Ovary (tissue), 9 donors: Measurements from ENCODE around the gene B4GALNT4. TPM values are rescaled to one million over a fixed set of nuclear protein-coding genes. Genes with fewer than 3 reads are reported as not detected.
A peak's percentile ranks its signal among the peaks of the same experiment; 100 is the strongest.
"Not testable (repeated sequence)": the region's sequence is repeated elsewhere in the genome, so short reads cannot be mapped to it uniquely, and the experiment has no call there.

Experiments
- DNase-seq, 5 donors: peaks; one replicate each; pipeline ENCODE4 v3.0.0-alpha.2; 2019 to 2020
- H3K27ac ChIP-seq, 2 donors: fragments of 200-600 bp; one replicate each; pipeline versions ENCODE4 v1.5.1 to v1.8.0; 2019 to 2022
- H3K27me3 ChIP-seq: fragments of 200-600 bp; one replicate; pipeline ENCODE4 v1.8.0; 2022
- H3K36me3 ChIP-seq: fragments of 200-600 bp; sonication (generic); one replicate; pipeline ENCODE4 v1.5.1; 2019
- H3K4me1 ChIP-seq: one replicate; pipeline ENCODE4 v1.8.1; 2013; ENCODE audit warnings: mild to moderate bottlenecking, moderate library complexity; ENCODE audit not compliant: insufficient read depth
- H3K4me3 ChIP-seq: fragments of 200-600 bp; sonication (generic); one replicate; pipeline ENCODE4 v1.5.1; 2017
- H3K9me3 ChIP-seq, 2 donors: fragments of 200-600 bp in 1 of 2; sonication (generic) in 1 of 2; one replicate each; pipeline versions ENCODE4 v1.5.1 to v1.8.1; 2013 to 2019; ENCODE audit warnings: mild to moderate bottlenecking in 1 of 2, moderate library complexity in 1 of 2
- EP300 ChIP-seq: sonication (generic); formaldehyde crosslinking; IDR thresholded peaks from one replicate; pipeline ENCODE4 v1.6.1; 2017; ENCODE audit warnings: antibody characterized with exemption
- POLR2A ChIP-seq: fragments of 450-650 bp; IDR thresholded peaks from one replicate; pipeline ENCODE4 v1.6.1; 2017; ENCODE audit warnings: antibody characterized with exemption, mild to moderate bottlenecking, moderate library complexity
- WGBS, 3 donors: extraction: QIAGEN DNeasy Blood & Tissue Kit in 1 of 3; methylation state at CpG; one replicate each; pipeline versions ENCODE4 v1.1.5 to v1.1.7; 2013 to 2017; 5-methylcytosine and 5-hydroxymethylcytosine counted together
- intact Hi-C, 4 donors: fragments of 100-400 bp; cut with DNase I; formaldehyde crosslinking; loops; one replicate each; pipeline versions ENCODE4 v1.11.0 to v1.15.1; 2022 to 2023
- polyA plus RNA-seq, 2 donors: library from polyadenylated mRNA; stranded (reverse); fragments of 200-250 nt in 1 of 2; fragments of 350-450 nt in 1 of 2; fragmentation: Illumina TruSeq in 1 of 2; extraction: RNeasy Lipid Tissue Mini Kit (QIAGEN cat#74804) in 1 of 2; gene quantifications; one replicate each; pipeline ENCODE4 v1.2.3, GENCODE V29; 2013 to 2014
- total RNA-seq, 7 donors: library from RNA; depleted of rRNA in 2 of 7; stranded (reverse); fragments of >200 nt in 2 of 7; fragmentation: NEBNext Ultra II Directional in 3 of 7; extraction: Animal tissue kit (Norgen Biotek cat#: 25700) in 3 of 7; gene quantifications; one replicate each; pipeline versions ENCODE4 v1.1.0 to v1.2.4, GENCODE V29; 2016 to 2023
- TF ChIP-seq, protein P1 (sequence below), 3 donors: fragments of 450-650 bp in 2 of 3; fragments of 200-600 bp in 1 of 3; IDR thresholded peaks; one replicate each; pipeline versions ENCODE4 v1.5.1 to v1.8.0; 2016 to 2022; ENCODE audit warnings: antibody characterized with exemption in 3 of 3, mild to moderate bottlenecking in 1 of 3
- donor health status: DM: no; HTN: no; CAD: no; lungs with moderate emphysema.
- donor health status: DM: no; HTN: no; CAD: no.
- donor health status: Bipolar disorder and iron deficiency.
- donor health status: DM: yes; HTN: yes; CAD: no.
- donor health status: DM: no; HTN: no; CAD: no.
- donor health status: DM: yes; HTN: yes; CAD: no.

B4GALNT4 gene
- total and polyA plus RNA-seq, 9 donors, result 1.3 to 90.3 (median 52.5) TPM

DNA sequence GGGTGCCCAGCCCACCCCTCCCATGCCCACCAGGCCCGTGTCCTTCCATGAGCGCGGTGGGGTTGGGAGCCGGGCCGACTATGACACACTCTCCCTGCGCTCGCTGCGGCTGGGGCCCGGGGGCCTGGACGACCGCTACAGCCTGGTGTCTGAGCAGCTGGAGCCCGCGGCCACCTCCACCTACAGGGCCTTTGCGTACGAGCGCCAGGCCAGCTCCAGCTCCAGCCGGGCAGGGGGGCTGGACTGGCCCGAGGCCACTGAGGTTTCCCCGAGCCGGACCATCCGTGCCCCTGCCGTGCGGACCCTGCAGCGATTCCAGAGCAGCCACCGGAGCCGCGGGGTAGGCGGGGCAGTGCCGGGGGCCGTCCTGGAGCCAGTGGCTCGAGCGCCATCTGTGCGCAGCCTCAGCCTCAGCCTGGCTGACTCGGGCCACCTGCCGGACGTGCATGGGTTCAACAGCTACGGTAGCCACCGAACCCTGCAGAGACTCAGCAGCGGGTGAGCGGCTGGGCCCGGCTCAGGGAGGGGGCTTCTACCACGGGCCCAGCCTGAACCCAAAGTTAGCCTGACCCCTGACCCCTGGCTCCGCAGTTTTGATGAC is 27.7 kb downstream of the B4GALNT4 start:
- H3K9me3 ChIP-seq, result no peaks in the 10 kb centered on the region
- intact Hi-C loops, result no loop called here
- peak overlapping the region; percentile 24 for H3K4me3 ChIP-seq
- H3K27me3 ChIP-seq, result no peaks in the 10 kb centered on the region
- TF ChIP-seq, protein P1, sequence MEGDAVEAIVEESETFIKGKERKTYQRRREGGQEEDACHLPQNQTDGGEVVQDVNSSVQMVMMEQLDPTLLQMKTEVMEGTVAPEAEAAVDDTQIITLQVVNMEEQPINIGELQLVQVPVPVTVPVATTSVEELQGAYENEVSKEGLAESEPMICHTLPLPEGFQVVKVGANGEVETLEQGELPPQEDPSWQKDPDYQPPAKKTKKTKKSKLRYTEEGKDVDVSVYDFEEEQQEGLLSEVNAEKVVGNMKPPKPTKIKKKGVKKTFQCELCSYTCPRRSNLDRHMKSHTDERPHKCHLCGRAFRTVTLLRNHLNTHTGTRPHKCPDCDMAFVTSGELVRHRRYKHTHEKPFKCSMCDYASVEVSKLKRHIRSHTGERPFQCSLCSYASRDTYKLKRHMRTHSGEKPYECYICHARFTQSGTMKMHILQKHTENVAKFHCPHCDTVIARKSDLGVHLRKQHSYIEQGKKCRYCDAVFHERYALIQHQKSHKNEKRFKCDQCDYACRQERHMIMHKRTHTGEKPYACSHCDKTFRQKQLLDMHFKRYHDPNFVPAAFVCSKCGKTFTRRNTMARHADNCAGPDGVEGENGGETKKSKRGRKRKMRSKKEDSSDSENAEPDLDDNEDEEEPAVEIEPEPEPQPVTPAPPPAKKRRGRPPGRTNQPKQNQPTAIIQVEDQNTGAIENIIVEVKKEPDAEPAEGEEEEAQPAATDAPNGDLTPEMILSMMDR (IDR thresholded peaks at IDR 0.05), result peak; percentile 33 to 79 (median 76)
- TF ChIP-seq EP300 (no peak), POLR2A (no peak)
- WGBS, 3 donors, result 17 to 27% (median 21%) methylated on average over 1 to 43 of the region's 43 CpGs
- H3K27ac ChIP-seq, result no peak overlapping the region
- DNase-seq, result peak; percentile 61 to 79 (median 78)
- H3K4me1 ChIP-seq, result no peaks in the 10 kb centered on the region
- no peaks in the 10 kb centered on the region for H3K36me3 ChIP-seq

DNA sequence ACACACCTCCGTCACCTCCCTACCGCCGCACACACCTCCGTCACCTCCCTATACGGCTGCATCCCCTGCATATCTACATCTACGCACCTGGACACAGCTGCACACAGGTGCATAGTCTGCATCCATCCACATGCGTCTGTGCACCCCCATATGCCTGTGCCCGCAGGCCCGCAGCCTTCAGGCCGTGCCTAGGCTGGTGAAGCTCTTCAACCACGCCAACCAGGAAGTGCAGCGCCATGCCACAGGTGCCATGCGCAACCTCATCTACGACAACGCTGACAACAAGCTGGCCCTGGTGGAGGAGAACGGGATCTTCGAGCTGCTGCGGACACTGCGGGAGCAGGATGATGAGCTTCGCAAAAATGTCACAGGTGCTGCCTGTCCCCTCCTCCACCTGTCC is 29.5 kb downstream of the B4GALNT4 start:
- H3K4me1 ChIP-seq, result no peaks in the 10 kb centered on the region
- no peak overlapping the region for H3K27ac ChIP-seq
- no peak overlapping the region for H3K4me3 ChIP-seq
- TF ChIP-seq POLR2A (no peak), EP300 (no peak)
- TF ChIP-seq, protein P1 (IDR thresholded peaks at IDR 0.05), result no peak
- no peaks in the 10 kb centered on the region for H3K36me3 ChIP-seq
- no peaks in the 10 kb centered on the region for H3K27me3 ChIP-seq
- 80 to 83% (median 83%) methylated on average over 19 to 20 of the region's 20 CpGs for WGBS, 3 donors
- no peaks in the 10 kb centered on the region for H3K9me3 ChIP-seq
- DNase-seq, result peak in 1 of 5 donors; percentile 16
- intact Hi-C loops, result no loop called here

DNA sequence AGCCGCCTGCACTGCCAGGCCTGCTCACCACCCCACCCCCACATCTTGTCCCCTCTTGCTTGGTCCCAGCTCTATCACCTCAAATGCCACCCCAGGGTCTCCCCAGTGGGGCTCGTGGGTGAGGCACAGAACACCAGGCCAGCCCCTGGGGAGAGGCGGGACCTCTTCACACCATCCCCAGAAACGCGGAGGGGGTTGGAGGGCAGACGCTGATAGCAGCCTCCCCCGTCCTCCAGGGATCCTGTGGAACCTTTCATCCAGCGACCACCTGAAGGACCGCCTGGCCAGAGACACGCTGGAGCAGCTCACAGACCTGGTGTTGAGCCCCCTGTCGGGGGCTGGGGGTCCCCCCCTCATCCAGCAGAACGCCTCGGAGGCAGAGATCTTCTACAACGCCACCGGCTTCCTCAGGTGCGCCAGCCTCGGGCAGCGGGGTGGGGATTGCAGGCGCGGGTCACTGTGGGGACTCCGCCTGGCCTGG is 30.5 kb downstream of the B4GALNT4 start:
- H3K27me3 ChIP-seq, result no peaks in the 10 kb centered on the region
- H3K4me1 ChIP-seq, result no peaks in the 10 kb centered on the region
- TF ChIP-seq POLR2A, result no peak
- 35 to 52% (median 52%) methylated on average over 21 of the region's 21 CpGs for WGBS, 3 donors
- peak in 1 of 5 donors; percentile 17 for DNase-seq
- no peak overlapping the region for H3K27ac ChIP-seq
- H3K9me3 ChIP-seq, result no peaks in the 10 kb centered on the region
- intact Hi-C loops, result no loop called here
- H3K36me3 ChIP-seq, result no peaks in the 10 kb centered on the region
- no peak overlapping the region for H3K4me3 ChIP-seq

DNA sequence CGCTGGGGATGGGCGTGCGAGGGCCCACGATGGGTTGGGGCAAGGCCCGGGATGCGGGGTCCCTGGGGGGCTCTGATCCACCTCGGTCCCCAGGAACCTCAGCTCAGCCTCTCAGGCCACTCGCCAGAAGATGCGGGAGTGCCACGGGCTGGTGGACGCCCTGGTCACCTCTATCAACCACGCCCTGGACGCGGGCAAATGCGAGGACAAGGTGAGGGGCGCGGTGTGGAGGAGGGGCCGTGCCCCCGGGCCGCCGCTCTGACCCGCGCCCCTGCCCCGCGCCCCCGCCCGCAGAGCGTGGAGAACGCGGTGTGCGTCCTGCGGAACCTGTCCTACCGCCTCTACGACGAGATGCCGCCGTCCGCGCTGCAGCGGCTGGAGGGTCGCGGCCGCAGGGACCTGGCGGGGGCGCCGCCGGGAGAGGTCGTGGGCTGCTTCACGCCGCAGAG is 31.0 kb downstream of the B4GALNT4 start:
- H3K27me3 ChIP-seq, result no peaks in the 10 kb centered on the region
- no peaks in the 10 kb centered on the region for H3K4me1 ChIP-seq
- no peak overlapping the region for H3K4me3 ChIP-seq
- DNase-seq, result peak in 1 of 5 donors; percentile 23
- H3K9me3 ChIP-seq, result no peaks in the 10 kb centered on the region
- TF ChIP-seq EP300 (no peak), POLR2A (no peak)
- TF ChIP-seq, protein P1 (IDR thresholded peaks at IDR 0.05), result no peak
- H3K27ac ChIP-seq, result no peak overlapping the region
- no peaks in the 10 kb centered on the region for H3K36me3 ChIP-seq
- WGBS, 3 donors, result 10 to 60% (median 52%) methylated on average over 32 to 50 of the region's 50 CpGs
- intact Hi-C loops, result no loop called here

DNA sequence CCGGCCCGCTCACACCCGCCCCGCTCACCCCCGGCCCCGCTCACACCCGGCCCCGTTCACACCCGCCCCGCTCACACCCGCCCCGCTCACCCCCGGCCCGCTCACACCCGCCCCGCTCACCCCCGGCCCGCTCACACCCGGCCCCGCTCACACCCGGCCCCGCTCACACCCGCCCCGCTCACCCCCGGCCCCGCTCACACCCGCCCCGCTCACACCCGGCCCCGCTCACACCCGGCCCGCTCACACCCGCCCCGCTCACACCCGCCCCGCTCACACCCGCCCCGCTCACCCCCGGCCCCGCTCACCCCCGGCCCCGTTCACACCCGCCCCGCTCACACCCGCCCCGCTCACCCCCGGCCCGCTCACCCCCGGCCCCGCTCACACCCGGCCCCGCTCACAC is 31.9 kb downstream of the B4GALNT4 start:
- H3K9me3 ChIP-seq, H3K36me3 ChIP-seq, H3K27ac ChIP-seq, DNase-seq, H3K4me1 ChIP-seq, H3K4me3 ChIP-seq, intact Hi-C loops, H3K27me3 ChIP-seq: not testable (repeated sequence)
- WGBS, 3 donors, result 99% methylated on average over 20 of the region's 52 CpGs; no CpG with 5 or more reads in 2 of the 3 donors
